HepG2 (cell line): Measurements from ENCODE around the gene NEUROG2. TPM values are rescaled to one million over a fixed set of nuclear protein-coding genes. Genes with fewer than 3 reads are reported as not detected.

Experiments
- ATAC-seq: fragments of 200-7000 bp; cut with Tn5 transposase; 3 replicates; pipeline ENCODE4 v1.9.1; 2020; ENCODE audit warnings: mild to moderate bottlenecking, moderate library complexity
- BruUV-seq: library from RNA; stranded (reverse); fragments of 400-500 nt; replicated peaks from 2 replicates; lab custom pipeline; 2021; lab: Mats Ljungman, UMichigan
- CTCF ChIA-PET: fragments of 300-600 bp; formaldehyde crosslinking; extraction: SDS; loops from one replicate; lab custom pipeline; 2021; ENCODE audit warnings: low total read pairs, inconsistent platforms, low intra/inter-chr PET ratio; lab: Yijun Ruan, JAX
- POLR2A ChIA-PET: fragments of 350-600 bp; sonication (Branson Sonifier 250); formaldehyde crosslinking; loops from one replicate; lab custom pipeline; 2020; ENCODE audit warnings: antibody characterized with exemption, inconsistent platforms; lab: Yijun Ruan, JAX
- DNase-seq: peaks from one replicate; pipeline ENCODE4 v3.0.0-alpha.2; 2015; ENCODE audit warnings: low spot score
- FAIRE-seq: peaks from 3 replicates; lab custom pipeline; 2011; peaks lifted over from hg19 to GRCh38; lab: Jason Lieb, UNC
- H2AFZ ChIP-seq: one replicate; pipeline ENCODE4 v1.6.1; 2011; ENCODE audit warnings: low read length, inconsistent platforms
- H3K27ac ChIP-seq: fragments of 300-600 bp; 3 replicates; pipeline ENCODE4 v1.8.0; 2011; ENCODE audit warnings: mixed run types, mild to moderate bottlenecking, mixed read lengths, low read length, inconsistent platforms; ENCODE audit not compliant: insufficient read depth; ENCODE audit errors: extremely low read length
- H3K27me3 ChIP-seq, 2 experiments: fragments of 200-600 bp in 1 of 2; 2 replicates in 1 of 2; 3 replicates in 1 of 2; pipeline versions ENCODE4 v1.6.0 to v1.8.0; 2011; ENCODE audit warnings: low read length in 2 of 2, mild to moderate bottlenecking in 2 of 2, moderate library complexity in 2 of 2, inconsistent platforms in 1 of 2; ENCODE audit not compliant: insufficient read depth in 2 of 2, control insufficient read depth in 1 of 2
- H3K36me3 ChIP-seq, 2 experiments: fragments of 200-600 bp in 1 of 2; replicated peaks in 1 of 2; 2 replicates in 1 of 2; 3 replicates in 1 of 2; pipeline versions ENCODE4 v1.5.1 to v1.8.0; 2011; ENCODE audit warnings: low read length in 2 of 2, inconsistent platforms in 1 of 2; ENCODE audit not compliant: insufficient read depth in 2 of 2, control insufficient read depth in 1 of 2
- H3K4me1 ChIP-seq: 2 replicates; pipeline ENCODE4 v1.5.1; 2012; ENCODE audit warnings: low read length, inconsistent platforms; ENCODE audit not compliant: insufficient read depth
- H3K4me2 ChIP-seq: 2 replicates; pipeline ENCODE4 v1.6.0; 2011; ENCODE audit warnings: low read depth, low read length, inconsistent platforms
- H3K4me3 ChIP-seq, 3 experiments: fragments of 200-600 bp in 1 of 3; sonication (generic), shearing (Covaris generic) in 1 of 3; replicated peaks in 1 of 3; 2 replicates each; pipeline ENCODE4 v1.5.1; 2011 to 2016; ENCODE audit warnings: low read length in 3 of 3, inconsistent platforms in 2 of 3, low read depth in 2 of 3, mild to moderate bottlenecking in 2 of 3, control low read depth in 1 of 3, mixed read lengths in 1 of 3; ENCODE audit not compliant: insufficient read depth in 1 of 3
- H3K79me2 ChIP-seq: one replicate; pipeline ENCODE4 v1.6.1; 2011; ENCODE audit warnings: low read length, inconsistent platforms; ENCODE audit not compliant: insufficient read depth
- H3K9ac ChIP-seq: 2 replicates; pipeline ENCODE4 v1.6.0; 2011; ENCODE audit warnings: mild to moderate bottlenecking, low read depth, low read length, inconsistent platforms; ENCODE audit not compliant: insufficient read depth
- H3K9me3 ChIP-seq: 2 replicates; pipeline ENCODE4 v1.5.1; 2012; ENCODE audit warnings: mild to moderate bottlenecking, low read length
- H4K20me1 ChIP-seq: 2 replicates; pipeline ENCODE4 v1.6.0; 2011; ENCODE audit warnings: inconsistent platforms, mild to moderate bottlenecking, low read length, moderate library complexity; ENCODE audit not compliant: insufficient read depth
- ARNT2 ChIP-seq: sonication (generic); formaldehyde crosslinking; IDR thresholded peaks from 2 replicates; pipeline ENCODE4 v1.8.0; 2022; ENCODE audit warnings: mild to moderate bottlenecking, low read depth, missing genetic modification reagents, moderate library complexity
- CC2D1A ChIP-seq: sonication (generic); formaldehyde crosslinking; IDR thresholded peaks from 2 replicates; pipeline ENCODE4 v1.8.1; 2023; ENCODE audit warnings: mild to moderate bottlenecking, missing genetic modification reagents
- GFI1 ChIP-seq: sonication (generic); formaldehyde crosslinking; IDR thresholded peaks from 2 replicates; pipeline ENCODE4 v1.5.0; 2020; ENCODE audit warnings: missing genetic modification reagents, mild to moderate bottlenecking, borderline replicate concordance
- KDM4B ChIP-seq: sonication (generic); formaldehyde crosslinking; IDR thresholded peaks from 2 replicates; pipeline ENCODE4 v1.4.0; 2020; ENCODE audit warnings: missing genetic modification reagents
- SP1 ChIP-seq, 2 experiments: fragments of 450-650 bp in 1 of 2; sonication (generic) in 1 of 2; formaldehyde crosslinking in 1 of 2; IDR thresholded peaks; 2 replicates each; pipeline versions ENCODE4 v1.4.0 to v1.6.1; 2016 to 2020; ENCODE audit warnings: missing genetic modification reagents in 1 of 2
- WGBS: methylation state at CpG from one replicate; pipeline ENCODE4 v1.1.6; 2017; ENCODE audit warnings: low lambda C conversion rate; 5-methylcytosine and 5-hydroxymethylcytosine counted together
- in situ Hi-C: cut with HindIII; loops from 2 replicates; pipeline ENCODE4 v1.10.0; 2017; ENCODE audit warnings: low pct_unique_long_range_greater_than_20kb; ENCODE audit not compliant: extremely low pct_ligation_motif_present
- intact Hi-C: fragments of 100-400 bp; cut with micrococcal nuclease; formaldehyde crosslinking; loops from one replicate; pipeline ENCODE4 v1.10.0; 2022; ENCODE audit not compliant: unreplicated experiment
- polyA plus RNA-seq, 8 experiments: library from polyadenylated mRNA; depleted of rRNA in 3 of 8; stranded (reverse) in 7 of 8; unstranded in 1 of 8; fragments of >200 nt; fragmentation: Illumina TruSeq in 4 of 8; extraction: Trizol in 4 of 8; gene quantifications; 2 replicates each; pipeline versions ENCODE4 v1.2.1 to v1.2.3, GENCODE V29; 2011 to 2016; ENCODE audit warnings: low read depth in 4 of 8, missing spikeins in 1 of 8, mixed read lengths in 1 of 8; ENCODE audit not compliant: insufficient read depth in 1 of 8
- total RNA-seq, 5 experiments: library from RNA; depleted of rRNA; stranded (reverse); fragments of >200 nt; fragmentation: Illumina TruSeq; extraction: Trizol; gene quantifications; 2 replicates each; pipeline ENCODE4 v1.2.3, GENCODE V29; 2016; ENCODE audit warnings: low read depth in 1 of 5
- TF ChIP-seq, protein P1 (sequence below): sonication (generic); formaldehyde crosslinking; IDR thresholded peaks from 2 replicates; pipeline ENCODE4 v1.5.1; 2020; ENCODE audit warnings: mild to moderate bottlenecking, missing genetic modification reagents, borderline replicate concordance

Gene NEUROG2
- total and polyA plus RNA-seq, 2 of the 13 experiments (the other 11 are each of a cell fraction or from before 2014, with no cell fraction given) = not detected

DNA sequence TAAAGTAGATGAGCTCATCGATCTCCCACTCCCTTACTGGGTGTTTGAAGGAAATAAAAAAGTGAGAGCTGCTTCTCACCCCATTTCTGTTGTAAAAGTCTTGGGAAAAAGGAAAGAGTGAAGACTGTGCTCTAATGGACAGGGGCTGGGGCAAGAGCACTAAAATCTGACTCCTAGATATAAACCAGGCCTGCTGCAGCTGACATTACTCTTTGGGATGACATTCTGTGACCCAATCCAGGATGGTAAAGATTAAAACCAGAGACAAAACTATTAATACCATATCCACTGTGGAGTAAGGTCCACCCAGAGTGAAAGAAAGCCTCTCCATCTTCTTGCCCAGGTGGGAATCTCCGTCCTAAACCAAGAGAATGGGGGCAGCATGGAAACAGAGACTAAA lies 20.1 kb upstream of the NEUROG2 start:
- 48% methylated on average over 2 of the region's 2 CpGs for WGBS
- no peak for FAIRE-seq
- no peaks in the 10 kb centered on the region for H4K20me1 ChIP-seq
- ChIA-PET POLR2A (no interaction called here), CTCF (no interaction called here)
- intact Hi-C loops (no loop called here), in situ Hi-C loops (no loop called here)
- no peak for DNase-seq
- H3K27me3 ChIP-seq = no peaks in the 10 kb centered on the region
- no peak overlapping the region for H3K4me3 ChIP-seq
- H3K9me3 ChIP-seq = no peaks in the 10 kb centered on the region
- no peaks in the 10 kb centered on the region for H3K79me2 ChIP-seq
- H3K9ac ChIP-seq = no peak overlapping the region
- no peak overlapping the region for H2AFZ ChIP-seq
- H3K27ac ChIP-seq = no peak overlapping the region
- no peak for ATAC-seq
- no peaks in the 10 kb centered on the region for H3K36me3 ChIP-seq
- H3K4me2 ChIP-seq = no peak overlapping the region
- BruUV-seq = no TSS peak
- no peaks in the 10 kb centered on the region for H3K4me1 ChIP-seq
- TF ChIP-seq CC2D1A (CRISPR knock-in tag) (no peak), ARNT2 (no peak), GFI1 (CRISPR knock-in tag) (no peak), SP1 (IDR thresholded peaks at IDR 0.05) (no peak), SP1 (CRISPR knock-in tag; IDR thresholded peaks at IDR 0.05) (no peak)
- TF ChIP-seq, protein P1, sequence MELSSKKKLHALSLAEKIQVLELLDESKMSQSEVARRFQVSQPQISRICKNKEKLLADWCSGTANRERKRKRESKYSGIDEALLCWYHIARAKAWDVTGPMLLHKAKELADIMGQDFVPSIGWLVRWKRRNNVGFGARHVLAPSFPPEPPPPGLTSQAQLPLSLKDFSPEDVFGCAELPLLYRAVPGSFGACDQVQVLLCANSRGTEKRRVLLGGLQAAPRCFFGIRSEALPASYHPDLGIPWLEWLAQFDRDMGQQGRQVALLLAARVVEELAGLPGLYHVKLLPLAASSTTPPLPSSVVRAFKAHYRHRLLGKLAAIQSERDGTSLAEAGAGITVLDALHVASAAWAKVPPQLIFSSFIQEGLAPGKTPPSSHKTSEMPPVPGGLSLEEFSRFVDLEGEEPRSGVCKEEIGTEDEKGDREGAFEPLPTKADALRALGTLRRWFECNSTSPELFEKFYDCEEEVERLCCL (CRISPR knock-in tag) = no peak

DNA sequence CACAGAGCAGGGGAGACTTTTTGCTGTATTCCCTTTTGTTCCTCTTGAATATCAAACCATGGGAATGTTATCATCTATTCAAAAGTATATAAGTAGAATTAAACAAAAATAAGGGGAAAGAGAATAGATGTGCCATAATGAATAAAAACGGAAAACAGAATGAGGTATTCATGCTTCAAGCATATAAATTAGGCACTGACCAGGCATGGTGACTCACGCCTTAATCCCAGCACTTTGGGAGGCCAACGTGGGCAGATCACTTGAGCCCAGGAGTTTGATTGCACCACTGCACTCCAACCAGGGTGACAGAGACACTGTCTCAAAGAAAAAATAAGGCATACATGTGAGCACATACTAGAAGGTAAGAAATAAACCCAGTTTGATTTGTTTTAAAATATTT lies 16.3 kb upstream of the NEUROG2 start:
- Histone ChIP-seq H3K27ac (no peak overlapping the region), H3K9ac (no peak overlapping the region), H3K4me1 (no peaks in the 10 kb centered on the region), H3K4me3 (no peak overlapping the region), H3K4me2 (no peak overlapping the region), H3K79me2 (no peaks in the 10 kb centered on the region), H4K20me1 (no peaks in the 10 kb centered on the region), H2AFZ (no peak overlapping the region), H3K9me3 (no peaks in the 10 kb centered on the region), H3K36me3 (no peaks in the 10 kb centered on the region), H3K27me3 (no peaks in the 10 kb centered on the region; a peak in 1 of 5 replicates)
- CTCF ChIA-PET = no interaction called here
- no peak for DNase-seq
- ATAC-seq = no peak
- 3% methylated on average over 3 of the region's 3 CpGs for WGBS
- no peak for FAIRE-seq
- in situ Hi-C loops (no loop called here), intact Hi-C loops (no loop called here)
- BruUV-seq = no TSS peak
- POLR2A ChIA-PET = no interaction called here
- no peak for TF ChIP-seq KDM4B (CRISPR knock-in tag)
